Naive thymus-derived CD4-positive, alpha-beta T cell (primary cell): ENCODE measurements around the gene MRPS27. TPM values are rescaled to one million over a fixed set of nuclear protein-coding genes. Genes with fewer than 3 reads are reported as not detected.

Source experiments
- ATAC-seq: fragments of 150-1000 bp; cut with Tn5 transposase; 2 replicates; pipeline ENCODE4 v1.10.0; 2021; ENCODE audit warnings: mild to moderate bottlenecking, moderate library complexity
- CTCF ChIA-PET: fragments of 350-600 bp; sonication (Branson Sonifier 250); formaldehyde crosslinking; loops from one replicate; lab custom pipeline; 2021; ENCODE audit warnings: antibody characterized with exemption; lab: Charles Lee
- POLR2A ChIA-PET: fragments of 350-600 bp; sonication (Branson Sonifier 250); formaldehyde crosslinking; loops from one replicate; lab custom pipeline; 2021; ENCODE audit warnings: antibody characterized with exemption, inconsistent platforms; lab: Charles Lee
- DNase-seq, 9 donors: peaks; one replicate each; pipeline versions ENCODE4 v3.0.0 to v3.0.0-alpha.2; 2020 to 2022; ENCODE audit warnings: mixed read lengths in 1 of 9
- H3K27ac ChIP-seq: one replicate; pipeline ENCODE4 v1.7.0; 2013; ENCODE audit warnings: mild to moderate bottlenecking, low read depth, low read length, moderate library complexity
- H3K27me3 ChIP-seq, 2 donors: one replicate each; pipeline ENCODE4 v1.7.0; 2013; ENCODE audit warnings: low read length in 2 of 2, mild to moderate bottlenecking in 2 of 2, moderate library complexity in 2 of 2; ENCODE audit not compliant: control insufficient read depth in 2 of 2, insufficient read depth in 2 of 2
- H3K36me3 ChIP-seq, 3 experiments: 1 replicate in 2 of 3; 2 replicates in 1 of 3; pipeline ENCODE4 v1.7.0; 2013; ENCODE audit warnings: low read length in 3 of 3, mild to moderate bottlenecking in 3 of 3, moderate library complexity in 1 of 3; ENCODE audit not compliant: insufficient read depth in 3 of 3, control insufficient read depth in 2 of 3
- H3K4me1 ChIP-seq, 2 donors: one replicate each; pipeline ENCODE4 v1.7.0; 2013; ENCODE audit warnings: low read length in 2 of 2, mild to moderate bottlenecking in 2 of 2, moderate library complexity in 1 of 2; ENCODE audit not compliant: control insufficient read depth in 2 of 2, insufficient read depth in 2 of 2
- H3K4me3 ChIP-seq: 2 replicates; pipeline ENCODE4 v1.7.0; 2013; ENCODE audit warnings: mild to moderate bottlenecking, low read length
- H3K9me3 ChIP-seq, 3 experiments: 1 replicate in 2 of 3; 2 replicates in 1 of 3; pipeline ENCODE4 v1.7.0; 2013; ENCODE audit warnings: low read length in 3 of 3; ENCODE audit not compliant: control insufficient read depth in 2 of 3
- H3K27ac Mint-ChIP-seq, 9 donors: one replicate each; pipeline ENCODE4 v1.8.0; 2020 to 2022; ENCODE audit warnings: mixed read lengths in 9 of 9, mild to moderate bottlenecking in 8 of 9, moderate library complexity in 5 of 9, inconsistent platforms in 2 of 9
- H3K27me3 Mint-ChIP-seq, 5 donors: one replicate each; pipeline ENCODE4 v1.8.0; 2021 to 2022; ENCODE audit warnings: mixed read lengths in 5 of 5, mild to moderate bottlenecking in 1 of 5
- H3K36me3 Mint-ChIP-seq, 5 donors: one replicate each; pipeline ENCODE4 v1.8.0; 2020 to 2022; ENCODE audit warnings: mixed read lengths in 5 of 5, mild to moderate bottlenecking in 3 of 5, inconsistent platforms in 1 of 5
- H3K4me1 Mint-ChIP-seq, 7 donors: one replicate each; pipeline ENCODE4 v1.8.0; 2020 to 2022; ENCODE audit warnings: mixed read lengths in 7 of 7, mild to moderate bottlenecking in 3 of 7, inconsistent platforms in 1 of 7
- H3K4me3 Mint-ChIP-seq, 10 donors: one replicate each; pipeline ENCODE4 v1.8.0; 2020 to 2022; ENCODE audit warnings: mild to moderate bottlenecking in 10 of 10, mixed read lengths in 10 of 10, moderate library complexity in 6 of 10, inconsistent platforms in 2 of 10
- H3K9me3 Mint-ChIP-seq, 11 donors: one replicate each; pipeline ENCODE4 v1.8.0; 2020 to 2022; ENCODE audit warnings: mixed read lengths in 11 of 11, mild to moderate bottlenecking in 4 of 11, inconsistent platforms in 1 of 11, moderate library complexity in 1 of 11
- intact Hi-C, 2 donors: fragments of 100-400 bp; cut with micrococcal nuclease; formaldehyde crosslinking; loops; one replicate each; pipeline ENCODE4 v1.15.1; 2023
- polyA plus RNA-seq, 2 donors: library from polyadenylated mRNA; unstranded; fragments of 300-500 nt; fragmentation: Illumina TruSeq; gene quantifications; one replicate each; pipeline ENCODE4 v1.2.3, GENCODE V29; 2021
- total RNA-seq, 6 experiments: library from RNA in 5 of 6; stranded (reverse) in 5 of 6; gene quantifications; 1 replicate in 5 of 6; 2 replicates in 1 of 6; pipeline ENCODE4 v1.2.3 and lab custom pipeline; 2021 to 2026

Gene MRPS27
- total and polyA plus RNA-seq, 7 experiments from 2014 or later: 35.2 to 54.0 (median 39.5) TPM

DNA sequence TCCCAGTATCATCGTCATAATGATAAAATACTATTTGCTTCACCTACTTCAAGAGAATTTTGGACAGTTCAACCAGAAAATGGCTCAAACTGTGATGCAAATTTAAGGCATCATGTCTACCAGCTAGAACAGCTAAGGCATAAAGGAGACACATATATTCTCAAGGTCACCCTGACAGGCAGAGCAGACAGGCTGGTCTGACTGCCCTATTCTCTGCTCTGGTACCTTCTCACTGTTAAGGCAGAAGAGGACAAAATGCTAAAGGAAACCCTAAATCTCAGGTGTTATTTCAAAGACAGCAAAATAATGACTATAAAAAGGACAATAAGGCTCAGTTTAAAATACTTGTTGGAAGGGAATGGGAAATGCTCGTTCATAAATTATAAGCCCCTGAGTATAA lies 87.2 kb downstream of the MRPS27 start:
- no peak for DNase-seq
- intact Hi-C loops: loop anchor here in 1 of 2 donors (2.0 to 5.0 kb wide), 3 partner anchors 41 to 96 kb away; no protein-coding TSS in a partner anchor
- H3K27ac Mint-ChIP-seq: peak overlapping the region in 3 of 9 donors; percentile 1 to 60 (median 7)
- H3K36me3 Mint-ChIP-seq: peaks cover 12 to 47% (median 23%) of the 10 kb centered on the region in 5 donors
- H3K36me3 ChIP-seq: peaks cover 0 to 23% (median 0%) of the 10 kb centered on the region in 3 experiments
- no peak overlapping the region for H3K27ac ChIP-seq
- no peaks in the 10 kb centered on the region for H3K9me3 ChIP-seq
- H3K27me3 Mint-ChIP-seq: peaks cover 0 to 16% (median 0%) of the 10 kb centered on the region in 5 donors
- H3K27me3 ChIP-seq: no peaks in the 10 kb centered on the region
- ChIA-PET POLR2A (no interaction called here), CTCF (no interaction called here)
- peaks cover 34 to 61% (median 49%) of the 10 kb centered on the region in 7 donors for H3K4me1 Mint-ChIP-seq
- H3K4me1 ChIP-seq: peaks cover 8 to 32% of the 10 kb centered on the region in 2 donors
- no peaks in the 10 kb centered on the region for H3K9me3 Mint-ChIP-seq
- peak overlapping the region; percentile 1 for H3K4me3 ChIP-seq
- ATAC-seq: no peak
- H3K4me3 Mint-ChIP-seq: peak overlapping the region; percentile 8 to 66 (median 47)

DNA sequence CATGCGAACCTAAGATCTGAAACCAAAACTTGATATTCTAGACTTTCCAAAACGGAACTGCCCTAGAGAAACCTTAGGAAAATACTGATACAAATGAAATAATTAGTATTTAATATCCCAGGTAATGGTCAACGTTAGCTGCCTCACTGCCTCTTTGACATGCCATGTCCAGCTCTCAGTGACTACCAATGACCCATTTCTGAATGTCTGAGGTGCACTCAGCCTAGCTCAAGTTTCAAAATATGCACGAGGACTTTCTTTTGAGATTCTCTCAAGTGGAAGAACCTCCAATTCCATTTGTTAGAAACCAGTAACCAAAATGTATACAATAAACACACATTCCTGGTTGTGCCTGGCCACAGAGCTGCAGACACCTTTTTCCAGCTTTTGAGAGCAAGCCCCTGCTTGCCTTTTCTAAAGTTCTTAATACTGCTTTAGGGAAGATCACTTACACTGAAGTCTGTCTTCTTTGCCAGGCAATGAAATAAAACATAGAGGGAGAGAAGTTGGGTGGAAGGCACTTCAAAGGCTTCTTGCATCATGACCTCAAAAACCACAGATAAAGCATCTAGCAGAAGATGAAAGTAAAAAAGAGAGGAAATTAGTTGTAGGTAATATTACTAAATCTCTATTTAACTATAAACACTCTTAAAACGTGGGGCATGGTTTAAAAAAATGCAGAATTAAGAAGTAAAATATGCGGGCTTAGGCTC lies 87.9 kb downstream of the MRPS27 start:
- ATAC-seq (peak; percentile 48), DNase-seq (peak in 6 of 9 donors; percentile 16 to 47 (median 44))
- Histone ChIP-seq H3K9me3 (no peaks in the 10 kb centered on the region), H3K4me3 (peak overlapping the region; percentile 6), H3K4me1 (peaks cover 8 to 32% of the 10 kb centered on the region in 2 donors), H3K27me3 (no peaks in the 10 kb centered on the region), H3K27ac (no peak overlapping the region), H3K36me3 (peaks cover 0 to 23% (median 0%) of the 10 kb centered on the region in 3 experiments)
- H3K27me3 Mint-ChIP-seq: peaks cover 0 to 14% (median 0%) of the 10 kb centered on the region in 5 donors
- intact Hi-C loops: loop anchor here in 1 of 2 donors (2.0 to 5.0 kb wide), 3 partner anchors 40 to 95 kb away; no protein-coding TSS in a partner anchor
- H3K9me3 Mint-ChIP-seq: no peaks in the 10 kb centered on the region
- peak overlapping the region in 4 of 9 donors; percentile 1 to 60 (median 16) for H3K27ac Mint-ChIP-seq
- peaks cover 12 to 47% (median 22%) of the 10 kb centered on the region in 5 donors for H3K36me3 Mint-ChIP-seq
- H3K4me1 Mint-ChIP-seq: peaks cover 34 to 61% (median 49%) of the 10 kb centered on the region in 7 donors
- CTCF ChIA-PET: interaction anchor here (0.5 kb wide), 1 partner anchor 378 kb away, joined by 3 read pairs; no protein-coding TSS in a partner anchor
- POLR2A ChIA-PET: no interaction called here
- peak overlapping the region in 9 of 10 donors; percentile 2 to 66 (median 47) for H3K4me3 Mint-ChIP-seq

DNA sequence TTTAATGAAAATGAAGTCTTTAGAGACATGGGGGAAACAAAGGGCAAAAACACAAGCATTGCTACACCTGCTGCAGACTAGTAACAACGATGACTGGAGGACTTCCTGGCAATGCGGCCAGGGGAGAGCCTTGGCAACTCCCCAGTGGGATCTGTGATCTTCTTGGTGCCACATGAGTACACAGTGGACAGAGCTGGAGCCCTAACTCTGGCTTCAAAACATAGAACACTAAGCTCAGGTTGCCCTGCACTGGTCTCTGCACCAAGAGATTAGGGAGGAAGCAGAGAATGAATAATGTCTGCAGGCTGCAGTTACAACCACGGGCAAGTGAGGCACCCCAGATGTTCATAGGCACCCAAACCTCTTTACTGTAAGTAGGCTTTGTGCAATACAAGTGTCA lies 91.1 kb downstream of the MRPS27 start:
- ATAC-seq (no peak), DNase-seq (no peak)
- Mint-ChIP-seq H3K4me1 (peaks cover 22 to 38% (median 30%) of the 10 kb centered on the region in 7 donors), H3K27me3 (peaks cover 0 to 10% (median 0%) of the 10 kb centered on the region in 5 donors), H3K4me3 (no peak overlapping the region), H3K36me3 (peaks cover 18 to 58% (median 32%) of the 10 kb centered on the region in 5 donors), H3K27ac (no peak overlapping the region), H3K9me3 (no peaks in the 10 kb centered on the region)
- H3K9me3 ChIP-seq: no peaks in the 10 kb centered on the region
- peaks cover 8 to 21% of the 10 kb centered on the region in 2 donors for H3K4me1 ChIP-seq
- peaks cover 0 to 42% (median 4%) of the 10 kb centered on the region in 3 experiments for H3K36me3 ChIP-seq
- no peak overlapping the region for H3K4me3 ChIP-seq
- intact Hi-C loops: no loop called here
- CTCF ChIA-PET: no interaction called here
- POLR2A ChIA-PET: no interaction called here
- no peak overlapping the region for H3K27ac ChIP-seq
- no peaks in the 10 kb centered on the region for H3K27me3 ChIP-seq

DNA sequence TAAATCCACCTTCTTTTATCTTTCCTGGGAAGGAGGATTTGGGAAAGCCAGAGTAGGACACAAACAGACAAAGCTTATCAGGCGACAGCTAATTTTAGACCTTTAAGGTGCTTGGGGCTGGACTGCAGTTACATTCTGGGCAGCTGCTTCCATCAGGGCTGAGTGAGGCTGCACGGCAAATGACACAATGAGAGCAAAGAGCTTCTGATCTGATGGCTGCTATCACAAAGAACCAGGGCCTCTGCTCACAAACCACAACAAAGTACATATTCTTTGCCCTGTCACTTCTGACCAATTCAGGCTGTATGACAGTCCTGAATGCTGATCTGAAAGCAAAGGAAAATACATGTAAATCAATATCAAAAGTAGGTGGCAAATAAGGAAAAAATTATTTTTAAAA lies 93.1 kb downstream of the MRPS27 start:
- peaks cover 10 to 22% (median 15%) of the 10 kb centered on the region in 7 donors for H3K4me1 Mint-ChIP-seq
- Histone ChIP-seq H3K27me3 (no peaks in the 10 kb centered on the region), H3K4me1 (peaks cover 0 to 4% of the 10 kb centered on the region in 2 donors), H3K9me3 (no peaks in the 10 kb centered on the region), H3K4me3 (no peak overlapping the region), H3K27ac (no peak overlapping the region), H3K36me3 (peaks cover 0 to 62% (median 4%) of the 10 kb centered on the region in 3 experiments)
- intact Hi-C loops: no loop called here
- peaks cover 0 to 6% (median 0%) of the 10 kb centered on the region in 5 donors for H3K27me3 Mint-ChIP-seq
- no peaks in the 10 kb centered on the region for H3K9me3 Mint-ChIP-seq
- ChIA-PET CTCF (no interaction called here), POLR2A (no interaction called here)
- H3K36me3 Mint-ChIP-seq: peaks cover 18 to 77% (median 38%) of the 10 kb centered on the region in 5 donors
- ATAC-seq (no peak), DNase-seq (no peak)
- H3K4me3 Mint-ChIP-seq: no peak overlapping the region
- H3K27ac Mint-ChIP-seq: no peak overlapping the region

DNA sequence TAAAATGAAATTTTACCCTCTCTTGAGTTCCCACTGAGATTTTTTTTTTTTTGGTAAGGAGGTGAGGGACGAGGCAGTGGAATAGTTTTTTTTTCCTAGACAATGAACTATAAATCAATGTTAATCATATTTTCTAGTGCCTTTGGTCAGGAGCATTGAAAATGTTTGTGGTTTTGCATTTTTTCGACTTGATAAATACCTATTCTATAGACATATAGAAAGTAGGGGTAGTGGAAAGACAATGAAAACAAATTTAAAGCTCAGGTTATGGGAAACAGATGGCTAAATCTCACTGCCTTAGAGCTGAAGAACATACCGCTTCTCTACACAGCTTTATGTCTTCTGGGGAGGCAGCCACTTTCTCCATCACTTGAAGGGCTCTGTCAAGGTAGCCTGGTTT lies 94.3 kb downstream of the MRPS27 start:
- Histone ChIP-seq H3K9me3 (no peaks in the 10 kb centered on the region), H3K4me3 (no peak overlapping the region), H3K4me1 (no peaks in the 10 kb centered on the region), H3K27me3 (no peaks in the 10 kb centered on the region), H3K36me3 (peaks cover 0 to 74% (median 4%) of the 10 kb centered on the region in 3 experiments), H3K27ac (no peak overlapping the region)
- H3K4me3 Mint-ChIP-seq: no peak overlapping the region
- peaks cover 2 to 11% (median 9%) of the 10 kb centered on the region in 7 donors for H3K4me1 Mint-ChIP-seq
- intact Hi-C loops: no loop called here
- no peaks in the 10 kb centered on the region for H3K9me3 Mint-ChIP-seq
- peaks cover 17 to 80% (median 50%) of the 10 kb centered on the region in 5 donors for H3K36me3 Mint-ChIP-seq
- POLR2A ChIA-PET: no interaction called here
- DNase-seq (no peak), ATAC-seq (no peak)
- H3K27me3 Mint-ChIP-seq: peaks cover 0 to 4% (median 0%) of the 10 kb centered on the region in 5 donors
- no peak overlapping the region for H3K27ac Mint-ChIP-seq
- CTCF ChIA-PET: no interaction called here

DNA sequence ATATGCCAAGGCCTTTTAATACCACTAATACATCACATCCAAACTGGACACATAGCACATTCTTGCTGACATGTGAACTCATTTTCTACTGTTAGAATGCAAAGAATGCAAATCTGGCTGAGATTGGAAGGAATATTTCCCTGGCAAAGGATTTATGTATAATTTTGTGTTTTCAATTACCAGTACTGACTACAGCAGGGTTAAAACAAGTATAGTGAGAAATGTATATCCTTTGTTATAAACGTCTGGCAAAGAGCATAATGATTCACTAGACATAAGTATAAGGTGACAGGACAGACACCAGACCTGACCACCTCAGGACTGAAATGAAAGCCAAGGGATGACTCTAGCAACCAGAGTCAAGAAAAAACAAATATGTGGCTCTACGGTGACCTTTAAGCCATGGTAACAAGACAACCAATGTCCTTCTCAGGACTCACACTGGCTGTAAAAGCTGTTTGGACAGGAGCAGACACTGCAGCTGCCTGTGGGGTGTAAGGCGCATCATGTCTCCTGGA lies 95.0 kb downstream of the MRPS27 start:
- Mint-ChIP-seq H3K9me3 (no peaks in the 10 kb centered on the region), H3K36me3 (peaks cover 12 to 77% (median 44%) of the 10 kb centered on the region in 5 donors), H3K27me3 (no peaks in the 10 kb centered on the region), H3K27ac (no peak overlapping the region), H3K4me3 (no peak overlapping the region), H3K4me1 (peaks cover 0 to 5% (median 1%) of the 10 kb centered on the region in 7 donors)
- peaks cover 0 to 82% (median 4%) of the 10 kb centered on the region in 3 experiments for H3K36me3 ChIP-seq
- ATAC-seq (no peak), DNase-seq (no peak)
- CTCF ChIA-PET: no interaction called here
- no peaks in the 10 kb centered on the region for H3K4me1 ChIP-seq
- no peak overlapping the region for H3K4me3 ChIP-seq
- POLR2A ChIA-PET: no interaction called here
- H3K27me3 ChIP-seq: no peaks in the 10 kb centered on the region
- intact Hi-C loops: loop anchor here in 1 of 2 donors (5.0 kb wide), 1 partner anchor 123 kb away; no protein-coding TSS in a partner anchor
- H3K27ac ChIP-seq: no peak overlapping the region
- H3K9me3 ChIP-seq: no peaks in the 10 kb centered on the region
